ENCODE measurements around the gene UXT. TPM values are rescaled to one million over a fixed set of nuclear protein-coding genes. Genes with fewer than 3 reads are reported as not detected.

UXT gene
- total and polyA plus RNA-seq, 4 donors = 74.9 to 316 (median 132) TPM

DNA sequence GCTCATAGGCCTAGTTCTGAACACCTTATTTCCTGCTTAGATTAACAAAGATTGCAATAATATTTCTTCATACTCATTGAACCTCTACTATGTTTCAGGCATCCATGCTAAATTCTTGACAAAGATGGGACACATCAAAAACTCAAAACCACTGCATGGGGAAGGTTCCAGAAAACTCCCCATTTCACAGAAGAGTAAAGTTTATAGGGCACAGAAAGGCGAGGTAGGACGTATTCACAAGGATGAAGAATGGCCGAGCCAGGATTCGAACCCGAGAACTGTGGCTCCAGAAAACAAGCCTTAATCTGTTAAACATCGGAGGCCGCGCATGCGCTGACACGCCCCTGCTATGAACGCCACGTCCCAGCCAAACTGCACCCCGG is 688 bp downstream of the UXT start:
- ATAC-seq (ENCODE audit: low FRiP score) = no peak
- Histone ChIP-seq H3K4me3 (ENCODE audit: low read length in 2 of 2) (peak overlapping the region in 1 of 2 donors; percentile 64), H3K4me1 (ENCODE audit: control insufficient read depth in 1 of 2, insufficient read depth in 2 of 2, low read length in 2 of 2) (no peaks in the 10 kb centered on the region), H3K9me3 (ENCODE audit: control insufficient read depth, low read length) (no peaks in the 10 kb centered on the region), H3K27me3 (ENCODE audit: control insufficient read depth in 1 of 2, insufficient read depth in 2 of 2, low read length in 1 of 2) (no peaks in the 10 kb centered on the region), H3K36me3 (ENCODE audit: control insufficient read depth in 1 of 2, insufficient read depth in 2 of 2, low read length in 1 of 2) (no peaks in the 10 kb centered on the region), H3K27ac (ENCODE audit: low read depth in 1 of 2, low read length in 2 of 2) (no peak overlapping the region)
- intact Hi-C loops (cut with DNase I) = loop anchor here in 1 of 2 donors (10.0 kb wide), 2 partner anchors 177 to 367 kb away; partner anchors contain the start of gene ZNF81
- 2 to 42% methylated on average over 13 of the region's 13 CpGs for WGBS, 2 donors
- no peak for DNase-seq

GRCh38 chrX:47651043-47651905 is 7.7 kb downstream of the UXT start:
- ATAC-seq (ENCODE audit: low FRiP score) (peak; percentile 1), DNase-seq (no peak)
- intact Hi-C loops (cut with DNase I) = loop anchor here in 1 of 2 donors (10.0 kb wide), 2 partner anchors 184 to 374 kb away; partner anchors contain the start of gene ZNF81
- H3K27me3 ChIP-seq (ENCODE audit: control insufficient read depth in 1 of 2, insufficient read depth in 2 of 2, low read length in 1 of 2) = no peaks in the 10 kb centered on the region
- no peaks in the 10 kb centered on the region for H3K9me3 ChIP-seq (ENCODE audit: control insufficient read depth, low read length)
- WGBS, 2 donors = 10 to 40% methylated on average over 19 of the region's 19 CpGs
- no peaks in the 10 kb centered on the region for H3K36me3 ChIP-seq (ENCODE audit: control insufficient read depth in 1 of 2, insufficient read depth in 2 of 2, low read length in 1 of 2)
- peak overlapping the region in 1 of 2 donors; percentile 20 for H3K27ac ChIP-seq (ENCODE audit: low read depth in 1 of 2, low read length in 2 of 2)
- no peak overlapping the region for H3K4me3 ChIP-seq (ENCODE audit: low read length in 2 of 2)
- no peaks in the 10 kb centered on the region for H3K4me1 ChIP-seq (ENCODE audit: control insufficient read depth in 1 of 2, insufficient read depth in 2 of 2, low read length in 2 of 2)

- DNase-seq = peak; percentile 96
- peak; percentile 97 for ATAC-seq (ENCODE audit: low FRiP score)
- Histone ChIP-seq H3K27me3 (ENCODE audit: control insufficient read depth in 1 of 2, insufficient read depth in 2 of 2, low read length in 1 of 2) (no peaks in the 10 kb centered on the region), H3K9me3 (ENCODE audit: control insufficient read depth, low read length) (no peaks in the 10 kb centered on the region), H3K27ac (ENCODE audit: low read depth in 1 of 2, low read length in 2 of 2) (peak within 1 kb of the TSS in 1 of 2 donors; percentile 53), H3K4me1 (ENCODE audit: control insufficient read depth in 1 of 2, insufficient read depth in 2 of 2, low read length in 2 of 2) (no peaks in the 10 kb centered on the region), H3K36me3 (ENCODE audit: control insufficient read depth in 1 of 2, insufficient read depth in 2 of 2, low read length in 1 of 2) (no peaks in the 10 kb centered on the region), H3K4me3 (ENCODE audit: low read length in 2 of 2) (peak within 1 kb of the TSS; percentile 15 to 77)
- intact Hi-C loops (cut with DNase I) = loop anchor here in 1 of 2 donors (10.0 kb wide), 2 partner anchors 184 to 374 kb away; partner anchors contain the start of gene ZNF81
- 1 to 34% methylated on average over 51 to 65 of the region's 65 CpGs for WGBS, 2 donors
Observed at GRCh38 chrX:47650164-47651042, 8.6 kb downstream of the UXT start, which contains the start of gene ELK1. ELK1 (minus strand) TSS chrX:47650563; CDS start chrX:47641441, 9,122 bp downstream.

DNA sequence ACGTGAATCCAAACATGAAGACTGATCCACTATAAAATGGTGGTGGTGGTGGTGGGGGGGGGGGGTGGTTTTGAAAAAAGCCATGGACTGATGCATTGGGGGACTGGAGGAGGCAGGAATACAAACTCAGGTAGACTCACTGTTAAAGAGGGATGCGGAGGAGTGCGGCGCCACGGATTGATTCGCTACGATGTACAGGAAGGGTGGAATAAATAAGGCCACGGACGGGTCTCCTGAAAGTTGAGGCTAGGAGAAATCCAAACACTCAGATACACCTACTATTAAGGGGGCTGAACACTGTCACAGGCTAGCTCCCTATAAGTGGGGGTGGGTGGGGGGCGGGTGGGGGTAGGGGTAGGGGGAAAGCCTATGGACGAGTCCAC is 9.2 kb downstream of the UXT start:
- Histone ChIP-seq H3K27ac (ENCODE audit: low read depth in 1 of 2, low read length in 2 of 2) (no peak overlapping the region), H3K9me3 (ENCODE audit: control insufficient read depth, low read length) (no peaks in the 10 kb centered on the region), H3K4me1 (ENCODE audit: control insufficient read depth in 1 of 2, insufficient read depth in 2 of 2, low read length in 2 of 2) (no peaks in the 10 kb centered on the region), H3K36me3 (ENCODE audit: control insufficient read depth in 1 of 2, insufficient read depth in 2 of 2, low read length in 1 of 2) (no peaks in the 10 kb centered on the region), H3K27me3 (ENCODE audit: control insufficient read depth in 1 of 2, insufficient read depth in 2 of 2, low read length in 1 of 2) (no peaks in the 10 kb centered on the region), H3K4me3 (ENCODE audit: low read length in 2 of 2) (peak overlapping the region; percentile 15 to 77)
- ATAC-seq (ENCODE audit: low FRiP score) (no peak), DNase-seq (no peak)
- intact Hi-C loops (cut with DNase I) = loop anchor here (10.0 kb wide), 3 partner anchors 65 to 375 kb away; partner anchors contain the start of genes TIMP1 (in 1 of the 2) and ZNF81 (in 1 of the 2)
- 1 to 38% methylated on average over 11 of the region's 11 CpGs for WGBS, 2 donors

DNA sequence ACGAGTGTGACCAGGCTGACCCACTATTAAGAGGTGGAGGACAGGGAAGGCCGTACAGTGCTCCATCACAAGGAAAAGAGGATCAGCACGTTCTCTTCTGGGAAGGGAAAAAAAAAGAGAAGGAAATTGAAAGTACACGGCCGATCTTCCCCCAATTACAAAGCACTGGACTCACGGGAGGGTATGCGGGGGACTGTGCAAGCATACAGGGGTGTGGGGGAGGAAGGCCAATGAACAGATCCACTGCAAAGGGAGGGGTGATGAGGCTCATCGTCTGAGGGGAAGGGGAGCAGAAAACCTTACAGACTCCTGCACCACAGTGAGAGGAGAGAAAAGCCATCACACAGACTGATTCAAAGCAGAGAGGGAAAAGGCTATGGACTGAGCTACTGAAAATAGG is 9.7 kb downstream of the UXT start:
- Histone ChIP-seq H3K36me3 (ENCODE audit: control insufficient read depth in 1 of 2, insufficient read depth in 2 of 2, low read length in 1 of 2) (no peaks in the 10 kb centered on the region), H3K27ac (ENCODE audit: low read depth in 1 of 2, low read length in 2 of 2) (no peak overlapping the region), H3K4me3 (ENCODE audit: low read length in 2 of 2) (peak overlapping the region in 1 of 2 donors; percentile 15), H3K9me3 (ENCODE audit: control insufficient read depth, low read length) (no peaks in the 10 kb centered on the region), H3K4me1 (ENCODE audit: control insufficient read depth in 1 of 2, insufficient read depth in 2 of 2, low read length in 2 of 2) (no peaks in the 10 kb centered on the region), H3K27me3 (ENCODE audit: control insufficient read depth in 1 of 2, insufficient read depth in 2 of 2, low read length in 1 of 2) (no peaks in the 10 kb centered on the region)
- WGBS, 2 donors = 17 to 43% methylated on average over 8 of the region's 8 CpGs
- ATAC-seq (ENCODE audit: low FRiP score) (no peak), DNase-seq (no peak)
- intact Hi-C loops (cut with DNase I) = loop anchor here in 1 of 2 donors (10.0 kb wide), 1 partner anchor 64 kb away; the partner anchor contains the start of gene TIMP1

DNA sequence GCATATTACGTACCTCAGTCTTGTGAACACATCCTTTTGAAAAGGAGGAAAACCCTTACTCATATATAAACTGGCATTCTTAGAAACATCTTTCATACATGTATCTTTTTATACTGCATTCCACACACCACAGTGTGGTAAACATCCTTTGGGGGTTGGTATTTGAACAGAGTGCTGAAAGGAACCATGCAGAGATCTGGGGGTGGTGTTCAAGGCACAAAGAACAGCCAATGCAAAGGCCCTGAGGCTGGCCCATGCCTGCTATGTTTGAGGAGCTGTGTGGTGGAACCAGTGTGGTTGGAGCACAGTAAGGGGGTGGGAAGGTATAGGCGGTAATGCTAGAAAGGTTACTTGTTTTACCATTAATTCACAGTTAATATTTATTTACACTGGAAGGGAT is 10.6 kb downstream of the UXT start:
- no peaks in the 10 kb centered on the region for H3K9me3 ChIP-seq (ENCODE audit: control insufficient read depth, low read length)
- DNase-seq (no peak), ATAC-seq (ENCODE audit: low FRiP score) (no peak)
- H3K36me3 ChIP-seq (ENCODE audit: control insufficient read depth in 1 of 2, insufficient read depth in 2 of 2, low read length in 1 of 2) = no peaks in the 10 kb centered on the region
- no peaks in the 10 kb centered on the region for H3K27me3 ChIP-seq (ENCODE audit: control insufficient read depth in 1 of 2, insufficient read depth in 2 of 2, low read length in 1 of 2)
- 79 to 87% methylated on average over 2 of the region's 2 CpGs for WGBS, 2 donors
- H3K4me1 ChIP-seq (ENCODE audit: control insufficient read depth in 1 of 2, insufficient read depth in 2 of 2, low read length in 2 of 2) = no peaks in the 10 kb centered on the region
- intact Hi-C loops (cut with DNase I) = loop anchor here in 1 of 2 donors (10.0 kb wide), 1 partner anchor 64 kb away; the partner anchor contains the start of gene TIMP1
- H3K27ac ChIP-seq (ENCODE audit: low read depth in 1 of 2, low read length in 2 of 2) = no peak overlapping the region
- no peak overlapping the region for H3K4me3 ChIP-seq (ENCODE audit: low read length in 2 of 2)

GRCh38 chrX:47646636-47647035 is 12.3 kb downstream of the UXT start:
- Histone ChIP-seq H3K4me3 (ENCODE audit: low read length in 2 of 2) (no peak overlapping the region), H3K27ac (ENCODE audit: low read depth in 1 of 2, low read length in 2 of 2) (no peak overlapping the region), H3K4me1 (ENCODE audit: control insufficient read depth in 1 of 2, insufficient read depth in 2 of 2, low read length in 2 of 2) (no peaks in the 10 kb centered on the region), H3K36me3 (ENCODE audit: control insufficient read depth in 1 of 2, insufficient read depth in 2 of 2, low read length in 1 of 2) (no peaks in the 10 kb centered on the region), H3K27me3 (ENCODE audit: control insufficient read depth in 1 of 2, insufficient read depth in 2 of 2, low read length in 1 of 2) (no peaks in the 10 kb centered on the region), H3K9me3 (ENCODE audit: control insufficient read depth, low read length) (no peaks in the 10 kb centered on the region)
- DNase-seq (no peak), ATAC-seq (ENCODE audit: low FRiP score) (no peak)
- intact Hi-C loops (cut with DNase I) = loop anchor here in 1 of 2 donors (10.0 kb wide), 1 partner anchor 62 kb away; the partner anchor contains the start of gene TIMP1
- WGBS, 2 donors = 70 to 81% methylated on average over 6 of the region's 6 CpGs

DNA sequence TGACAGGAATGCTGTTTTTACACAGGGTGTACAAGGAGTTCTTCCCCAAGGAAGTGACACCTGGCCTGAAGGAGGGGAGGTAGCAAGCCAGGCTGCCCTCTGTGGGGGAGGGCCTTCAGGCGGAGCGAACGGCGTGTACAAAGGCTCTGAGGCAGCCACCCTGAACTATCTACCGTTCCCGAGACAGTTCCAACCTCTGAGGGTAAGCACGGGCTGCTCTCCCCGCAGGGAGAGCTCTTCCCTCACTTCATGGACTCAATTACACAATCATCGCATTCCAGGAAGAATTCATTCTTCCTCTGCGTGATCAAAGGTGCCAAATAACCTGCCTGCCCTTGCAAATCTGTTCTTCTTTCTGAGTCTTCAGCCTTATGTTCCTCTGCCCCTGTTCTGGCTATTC is 13.4 kb downstream of the UXT start:
- H3K4me3 ChIP-seq (ENCODE audit: low read length in 2 of 2) = no peak overlapping the region
- DNase-seq (no peak), ATAC-seq (ENCODE audit: low FRiP score) (no peak)
- intact Hi-C loops (cut with DNase I) = loop anchor here in 1 of 2 donors (10.0 kb wide), 1 partner anchor 61 kb away; the partner anchor contains the start of gene TIMP1
- H3K36me3 ChIP-seq (ENCODE audit: control insufficient read depth in 1 of 2, insufficient read depth in 2 of 2, low read length in 1 of 2) = no peaks in the 10 kb centered on the region
- H3K27me3 ChIP-seq (ENCODE audit: control insufficient read depth in 1 of 2, insufficient read depth in 2 of 2, low read length in 1 of 2) = no peaks in the 10 kb centered on the region
- WGBS, 2 donors = 80 to 82% methylated on average over 10 of the region's 10 CpGs
- H3K27ac ChIP-seq (ENCODE audit: low read depth in 1 of 2, low read length in 2 of 2) = no peak overlapping the region
- H3K4me1 ChIP-seq (ENCODE audit: control insufficient read depth in 1 of 2, insufficient read depth in 2 of 2, low read length in 2 of 2) = no peaks in the 10 kb centered on the region
- no peaks in the 10 kb centered on the region for H3K9me3 ChIP-seq (ENCODE audit: control insufficient read depth, low read length)

Measured in aorta (tissue), 5 donors.